Thoracic aorta (tissue), 2 donors: Measurements from ENCODE around the gene RTBDN. TPM values are rescaled to one million over a fixed set of nuclear protein-coding genes. Genes with fewer than 3 reads are reported as not detected.
A peak's percentile ranks its signal among the peaks of the same experiment; 100 is the strongest.
"Not testable (repeated sequence)": the region's sequence is repeated elsewhere in the genome, so short reads cannot be mapped to it uniquely, and the experiment has no call there.

Experiments
- ATAC-seq: fragments of 150-250 bp; one replicate; pipeline ENCODE4 v1.8.0; 2017; ENCODE audit warnings: low read depth; ENCODE audit not compliant: insufficient number of reproducible peaks, low FRiP score
- DNase-seq: peaks from one replicate; pipeline ENCODE4 v3.0.0-alpha.2; 2020; ENCODE audit warnings: low spot score
- H3K27ac ChIP-seq, 2 donors: fragments of 200-600 bp; sonication (generic); 1 replicate in 1 of 2; 2 replicates in 1 of 2; pipeline ENCODE4 v1.5.1; 2016; ENCODE audit warnings: mild to moderate bottlenecking in 2 of 2, moderate library complexity in 2 of 2
- H3K27me3 ChIP-seq: fragments of 200-600 bp; sonication (generic); replicated peaks from 2 replicates; pipeline ENCODE4 v1.6.0; 2016; ENCODE audit warnings: mild to moderate bottlenecking; ENCODE audit not compliant: insufficient read depth
- H3K36me3 ChIP-seq: fragments of 200-600 bp; sonication (generic); one replicate; pipeline ENCODE4 v1.5.1; 2016
- H3K4me1 ChIP-seq, 2 donors: fragments of 200-600 bp; sonication (generic); 1 replicate in 1 of 2; 2 replicates in 1 of 2; pipeline versions ENCODE4 v1.5.1 to v1.6.0; 2016; ENCODE audit warnings: low read depth in 2 of 2, mild to moderate bottlenecking in 1 of 2; ENCODE audit not compliant: control insufficient read depth in 1 of 2
- H3K4me3 ChIP-seq: fragments of 200-600 bp; sonication (generic); 2 replicates; pipeline ENCODE4 v1.5.1; 2016; ENCODE audit warnings: mild to moderate bottlenecking
- H3K9me3 ChIP-seq: fragments of 200-600 bp; sonication (generic); 2 replicates; pipeline ENCODE4 v1.5.1; 2016
- total RNA-seq, 2 donors: library from RNA; depleted of rRNA; stranded (reverse); fragments of >200 nt; gene quantifications; one replicate each; pipeline versions ENCODE4 v1.1.0 to v1.2.3, GENCODE V29; 2016
- TF ChIP-seq, protein P1 (sequence below): fragments of 200-600 bp; sonication (generic); IDR thresholded peaks from one replicate; pipeline ENCODE4 v1.5.1; 2019; ENCODE audit warnings: antibody characterized with exemption

Gene RTBDN
- total RNA-seq, 2 donors from 2014 or later, result not detected

DNA sequence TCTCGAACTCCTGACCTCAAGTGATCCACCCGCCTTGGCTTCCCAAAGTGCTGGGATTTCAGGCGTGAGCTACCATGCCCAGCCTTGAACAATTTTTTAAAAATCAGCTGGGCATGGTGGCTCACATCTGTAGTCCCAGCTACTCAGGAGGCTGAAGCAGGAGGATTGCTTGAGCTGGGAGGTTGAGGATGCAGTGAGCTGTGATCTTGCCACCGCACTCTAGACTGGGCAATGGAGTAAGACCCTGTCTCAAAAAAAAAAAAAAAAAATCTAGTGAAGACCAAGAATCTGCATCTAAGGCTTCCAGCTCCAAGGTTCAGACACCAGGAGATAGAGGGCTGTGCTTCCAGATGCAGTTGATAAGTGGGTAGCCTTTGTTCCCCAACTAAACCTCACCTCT lies 29.8 kb upstream of the RTBDN start:
- TF ChIP-seq, protein P1, sequence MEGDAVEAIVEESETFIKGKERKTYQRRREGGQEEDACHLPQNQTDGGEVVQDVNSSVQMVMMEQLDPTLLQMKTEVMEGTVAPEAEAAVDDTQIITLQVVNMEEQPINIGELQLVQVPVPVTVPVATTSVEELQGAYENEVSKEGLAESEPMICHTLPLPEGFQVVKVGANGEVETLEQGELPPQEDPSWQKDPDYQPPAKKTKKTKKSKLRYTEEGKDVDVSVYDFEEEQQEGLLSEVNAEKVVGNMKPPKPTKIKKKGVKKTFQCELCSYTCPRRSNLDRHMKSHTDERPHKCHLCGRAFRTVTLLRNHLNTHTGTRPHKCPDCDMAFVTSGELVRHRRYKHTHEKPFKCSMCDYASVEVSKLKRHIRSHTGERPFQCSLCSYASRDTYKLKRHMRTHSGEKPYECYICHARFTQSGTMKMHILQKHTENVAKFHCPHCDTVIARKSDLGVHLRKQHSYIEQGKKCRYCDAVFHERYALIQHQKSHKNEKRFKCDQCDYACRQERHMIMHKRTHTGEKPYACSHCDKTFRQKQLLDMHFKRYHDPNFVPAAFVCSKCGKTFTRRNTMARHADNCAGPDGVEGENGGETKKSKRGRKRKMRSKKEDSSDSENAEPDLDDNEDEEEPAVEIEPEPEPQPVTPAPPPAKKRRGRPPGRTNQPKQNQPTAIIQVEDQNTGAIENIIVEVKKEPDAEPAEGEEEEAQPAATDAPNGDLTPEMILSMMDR, result no peak
- ATAC-seq, result no peak
- DNase-seq, result no peak
- H3K27me3 ChIP-seq, result no peaks in the 10 kb centered on the region
- no peak overlapping the region for H3K4me3 ChIP-seq
- no peaks in the 10 kb centered on the region for H3K36me3 ChIP-seq
- no peak overlapping the region for H3K27ac ChIP-seq
- H3K9me3 ChIP-seq, result no peaks in the 10 kb centered on the region
- peaks cover 0 to 7% of the 10 kb centered on the region in 2 donors for H3K4me1 ChIP-seq

- TF ChIP-seq, protein P1, result no peak
- no peaks in the 10 kb centered on the region for H3K27me3 ChIP-seq
- no peak overlapping the region for H3K27ac ChIP-seq
- DNase-seq (no peak), ATAC-seq (no peak)
- H3K4me3 ChIP-seq, result no peak overlapping the region
- H3K9me3 ChIP-seq, result peaks cover 3% of the 10 kb centered on the region
- H3K4me1 ChIP-seq, result no peaks in the 10 kb centered on the region
- H3K36me3 ChIP-seq, result no peaks in the 10 kb centered on the region
Measured at GRCh38 chr19:12859546-12859945, 25.2 kb upstream of the RTBDN start.

DNA sequence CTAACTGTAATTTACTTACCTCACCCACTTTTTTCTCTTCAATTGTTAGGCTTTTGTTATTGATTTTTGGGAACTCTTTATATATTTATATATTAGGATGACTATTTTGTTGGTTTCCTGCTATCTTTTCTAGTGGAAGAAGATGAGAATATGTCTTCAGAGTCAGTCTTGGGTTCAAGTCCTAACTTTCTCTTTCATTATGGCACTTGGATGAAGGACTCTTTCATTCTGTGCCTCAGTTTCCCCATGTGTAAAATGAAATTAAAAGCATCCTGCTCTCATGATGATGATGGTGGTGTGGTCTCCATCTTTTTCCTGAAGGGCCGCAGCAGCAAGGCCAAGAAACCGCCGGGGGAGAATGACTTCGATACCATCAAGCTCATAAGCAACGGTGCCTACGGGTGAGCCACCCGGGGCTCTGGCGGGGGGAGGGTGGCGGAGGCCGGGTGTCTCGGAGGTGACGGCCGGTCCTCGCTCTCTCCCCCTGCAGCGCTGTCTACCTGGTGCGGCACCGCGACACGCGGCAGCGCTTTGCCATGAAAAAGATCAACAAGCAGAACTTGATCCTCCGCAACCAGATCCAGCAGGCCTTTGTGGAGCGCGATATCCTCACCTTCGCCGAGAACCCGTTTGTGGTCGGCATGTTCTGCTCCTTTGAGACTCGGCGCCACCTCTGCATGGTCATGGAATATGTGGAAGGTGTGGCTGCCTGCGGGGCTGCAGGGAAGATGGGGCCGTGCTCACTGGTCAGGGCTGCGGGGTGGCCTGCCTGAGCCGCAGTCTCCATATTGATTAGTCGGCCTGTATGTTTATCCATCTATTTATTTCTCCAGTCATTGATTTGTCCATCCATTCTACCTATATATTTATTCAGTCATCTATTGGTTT lies 23.9 kb upstream of the RTBDN start:
- Histone ChIP-seq H3K9me3 (peaks cover 3% of the 10 kb centered on the region), H3K27ac (no peak overlapping the region), H3K4me1 (no peaks in the 10 kb centered on the region), H3K27me3 (no peaks in the 10 kb centered on the region), H3K4me3 (no peak overlapping the region), H3K36me3 (no peaks in the 10 kb centered on the region)
- TF ChIP-seq, protein P1, result no peak
- no peak for ATAC-seq
- no peak for DNase-seq

- TF ChIP-seq, protein P1, result no peak
- Histone ChIP-seq H3K27me3 (no peaks in the 10 kb centered on the region), H3K36me3 (no peaks in the 10 kb centered on the region), H3K4me1 (no peaks in the 10 kb centered on the region), H3K4me3 (no peak overlapping the region), H3K9me3 (peaks cover 3% of the 10 kb centered on the region), H3K27ac (no peak overlapping the region)
- ATAC-seq (no peak), DNase-seq (no peak)
Measured at GRCh38 chr19:12856653-12857052, 22.3 kb upstream of the RTBDN start.

- Histone ChIP-seq H3K27ac (no peak overlapping the region), H3K4me1 (peaks cover 0 to 5% of the 10 kb centered on the region in 2 donors), H3K36me3 (no peaks in the 10 kb centered on the region), H3K4me3 (peak overlapping the region; percentile 61), H3K27me3 (peaks cover 3% of the 10 kb centered on the region), H3K9me3 (no peaks in the 10 kb centered on the region)
- TF ChIP-seq, protein P1, result peak; percentile 99
- ATAC-seq (peak; percentile 82), DNase-seq (peak; percentile 27)
Measured at GRCh38 chr19:12847159-12848139, 13.1 kb upstream of the RTBDN start.

DNA sequence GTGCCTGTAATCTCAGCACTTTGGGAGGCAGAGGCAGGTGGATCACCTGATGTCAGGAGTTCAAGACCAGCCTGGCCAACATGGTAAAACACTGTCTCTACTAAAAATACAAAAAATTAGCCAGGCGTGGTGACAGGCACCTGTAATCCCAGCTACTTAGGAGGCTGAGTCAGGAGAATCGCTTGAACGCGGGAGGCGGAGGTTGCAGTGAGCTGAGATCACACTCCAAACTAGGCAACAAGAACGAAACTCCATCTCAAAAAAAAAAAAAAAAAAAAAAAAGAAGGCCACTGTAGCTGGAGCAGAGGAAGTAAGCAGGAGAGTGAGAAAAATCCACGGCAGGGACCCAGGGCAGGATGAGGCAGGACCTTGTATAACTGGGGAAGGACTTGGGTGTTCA lies 12.2 kb upstream of the RTBDN start:
- not testable (repeated sequence) for H3K4me1 ChIP-seq, H3K27ac ChIP-seq, H3K9me3 ChIP-seq, H3K36me3 ChIP-seq, H3K4me3 ChIP-seq, DNase-seq, H3K27me3 ChIP-seq, ATAC-seq
